ENCODE results near the gene MAP3K10.

Gene MAP3K10

GRCh38 chr19:40252395-40252794, 61.2 kb downstream of the MAP3K10 start:
- ATAC-seq (ENCODE audit: low read depth) (no peak), DNase-seq (ENCODE audit: low spot score) (no peak)
- H3K9me3 ChIP-seq (ENCODE audit: severe bottlenecking), result no peaks in the 10 kb centered on the region
- H3K4me3 ChIP-seq (ENCODE audit: severe bottlenecking), result no peak overlapping the region
- TF ChIP-seq, protein P1, sequence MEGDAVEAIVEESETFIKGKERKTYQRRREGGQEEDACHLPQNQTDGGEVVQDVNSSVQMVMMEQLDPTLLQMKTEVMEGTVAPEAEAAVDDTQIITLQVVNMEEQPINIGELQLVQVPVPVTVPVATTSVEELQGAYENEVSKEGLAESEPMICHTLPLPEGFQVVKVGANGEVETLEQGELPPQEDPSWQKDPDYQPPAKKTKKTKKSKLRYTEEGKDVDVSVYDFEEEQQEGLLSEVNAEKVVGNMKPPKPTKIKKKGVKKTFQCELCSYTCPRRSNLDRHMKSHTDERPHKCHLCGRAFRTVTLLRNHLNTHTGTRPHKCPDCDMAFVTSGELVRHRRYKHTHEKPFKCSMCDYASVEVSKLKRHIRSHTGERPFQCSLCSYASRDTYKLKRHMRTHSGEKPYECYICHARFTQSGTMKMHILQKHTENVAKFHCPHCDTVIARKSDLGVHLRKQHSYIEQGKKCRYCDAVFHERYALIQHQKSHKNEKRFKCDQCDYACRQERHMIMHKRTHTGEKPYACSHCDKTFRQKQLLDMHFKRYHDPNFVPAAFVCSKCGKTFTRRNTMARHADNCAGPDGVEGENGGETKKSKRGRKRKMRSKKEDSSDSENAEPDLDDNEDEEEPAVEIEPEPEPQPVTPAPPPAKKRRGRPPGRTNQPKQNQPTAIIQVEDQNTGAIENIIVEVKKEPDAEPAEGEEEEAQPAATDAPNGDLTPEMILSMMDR (IDR thresholded peaks at IDR 0.05; ENCODE audit: poor library complexity, severe bottlenecking), result no peak
- no peak overlapping the region for H3K27ac ChIP-seq (ENCODE audit: poor library complexity, severe bottlenecking)
- peaks cover 9% of the 10 kb centered on the region for H3K4me1 ChIP-seq (ENCODE audit: insufficient read depth, poor library complexity, severe bottlenecking)
- H3K36me3 ChIP-seq (ENCODE audit: low read depth), result peaks cover 44% of the 10 kb centered on the region
- H3K27me3 ChIP-seq (ENCODE audit: insufficient read depth, poor library complexity, severe bottlenecking), result no peaks in the 10 kb centered on the region

- ATAC-seq (ENCODE audit: low read depth) (no peak), DNase-seq (ENCODE audit: low spot score) (no peak)
- peaks cover 44% of the 10 kb centered on the region for H3K36me3 ChIP-seq (ENCODE audit: low read depth)
- no peaks in the 10 kb centered on the region for H3K27me3 ChIP-seq (ENCODE audit: insufficient read depth, poor library complexity, severe bottlenecking)
- no peak overlapping the region for H3K4me3 ChIP-seq (ENCODE audit: severe bottlenecking)
- H3K4me1 ChIP-seq (ENCODE audit: insufficient read depth, poor library complexity, severe bottlenecking), result peaks cover 14% of the 10 kb centered on the region
- TF ChIP-seq, protein P1 (IDR thresholded peaks at IDR 0.05; ENCODE audit: poor library complexity, severe bottlenecking), result no peak
- H3K27ac ChIP-seq (ENCODE audit: poor library complexity, severe bottlenecking), result no peak overlapping the region
- no peaks in the 10 kb centered on the region for H3K9me3 ChIP-seq (ENCODE audit: severe bottlenecking)
Observed at GRCh38 chr19:40253611-40254092, 62.4 kb downstream of the MAP3K10 start.

DNA sequence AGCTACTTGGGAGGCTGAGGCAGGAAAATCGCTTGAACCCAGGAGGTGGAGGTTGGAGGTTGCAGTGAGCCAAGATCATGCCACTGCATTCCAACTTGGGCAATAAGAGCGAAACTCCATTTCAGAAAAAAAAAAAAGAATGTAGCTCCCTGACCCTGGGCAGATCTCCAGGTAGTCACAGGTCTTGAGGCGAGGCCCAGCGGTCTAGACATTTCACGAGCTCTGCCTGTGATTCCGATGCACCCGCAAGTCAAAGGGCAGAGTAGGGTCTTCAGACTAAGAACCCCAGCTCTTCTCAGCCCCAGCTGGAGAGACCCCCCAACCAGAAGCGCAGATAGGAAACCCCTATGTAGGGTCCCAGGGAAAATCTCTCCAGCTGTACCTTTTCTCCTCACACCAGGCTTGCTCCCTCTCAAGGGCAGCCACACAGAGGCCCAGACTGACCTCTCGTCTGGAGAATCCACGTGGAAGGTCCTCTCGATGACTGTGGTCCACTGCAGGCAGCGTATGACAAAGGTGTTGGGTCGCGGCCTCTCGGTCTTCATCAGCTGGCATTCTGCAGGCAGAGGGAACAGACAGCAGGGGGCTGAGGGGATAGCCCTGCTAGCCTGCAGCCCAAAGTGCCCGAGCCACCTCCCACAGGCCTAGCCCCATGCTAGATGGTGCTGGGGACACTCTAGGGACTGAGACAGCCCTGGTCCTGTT, 63.6 kb downstream of the MAP3K10 start:
- Histone ChIP-seq H3K4me1 (ENCODE audit: insufficient read depth, poor library complexity, severe bottlenecking) (peaks cover 14% of the 10 kb centered on the region), H3K4me3 (ENCODE audit: severe bottlenecking) (no peak overlapping the region), H3K27ac (ENCODE audit: poor library complexity, severe bottlenecking) (no peak overlapping the region), H3K9me3 (ENCODE audit: severe bottlenecking) (no peaks in the 10 kb centered on the region), H3K36me3 (ENCODE audit: low read depth) (peaks cover 44% of the 10 kb centered on the region), H3K27me3 (ENCODE audit: insufficient read depth, poor library complexity, severe bottlenecking) (no peaks in the 10 kb centered on the region)
- TF ChIP-seq, protein P1 (IDR thresholded peaks at IDR 0.05; ENCODE audit: poor library complexity, severe bottlenecking), result no peak
- no peak for ATAC-seq (ENCODE audit: low read depth)
- DNase-seq (ENCODE audit: low spot score), result no peak

- Histone ChIP-seq H3K27me3 (ENCODE audit: insufficient read depth, poor library complexity, severe bottlenecking) (no peaks in the 10 kb centered on the region), H3K4me3 (ENCODE audit: severe bottlenecking) (no peak overlapping the region), H3K9me3 (ENCODE audit: severe bottlenecking) (no peaks in the 10 kb centered on the region), H3K36me3 (ENCODE audit: low read depth) (peaks cover 41% of the 10 kb centered on the region), H3K27ac (ENCODE audit: poor library complexity, severe bottlenecking) (no peak overlapping the region), H3K4me1 (ENCODE audit: insufficient read depth, poor library complexity, severe bottlenecking) (peaks cover 14% of the 10 kb centered on the region)
- DNase-seq (ENCODE audit: low spot score) (no peak), ATAC-seq (ENCODE audit: low read depth) (no peak)
- TF ChIP-seq, protein P1 (IDR thresholded peaks at IDR 0.05; ENCODE audit: poor library complexity, severe bottlenecking), result no peak
Observed at GRCh38 chr19:40255619-40256166, 64.5 kb downstream of the MAP3K10 start.

DNA sequence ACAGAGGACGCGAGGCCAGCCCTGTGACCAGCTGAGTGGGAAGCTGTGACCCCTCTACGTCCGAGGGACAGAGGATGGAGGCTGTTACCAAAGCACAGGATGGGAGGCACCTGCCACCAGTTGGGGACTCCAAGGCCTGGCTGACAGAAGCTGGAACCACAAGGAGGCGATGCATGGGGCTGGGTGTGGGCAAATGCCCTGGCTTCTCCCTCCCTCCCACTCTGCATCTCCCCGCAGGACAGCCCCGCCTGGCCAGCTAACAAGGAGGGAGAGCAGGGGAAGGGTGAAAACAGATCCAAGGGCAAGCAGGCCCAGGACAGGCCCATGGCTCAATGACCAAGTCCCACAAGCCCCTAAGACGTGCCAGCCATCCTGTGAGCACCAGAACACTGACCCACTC, 65.3 kb downstream of the MAP3K10 start:
- TF ChIP-seq, protein P1 (IDR thresholded peaks at IDR 0.05; ENCODE audit: poor library complexity, severe bottlenecking), result no peak
- DNase-seq (ENCODE audit: low spot score) (no peak), ATAC-seq (ENCODE audit: low read depth) (no peak; the same call in 2 of the 3 replicates)
- H3K27me3 ChIP-seq (ENCODE audit: insufficient read depth, poor library complexity, severe bottlenecking), result no peaks in the 10 kb centered on the region
- no peaks in the 10 kb centered on the region for H3K9me3 ChIP-seq (ENCODE audit: severe bottlenecking)
- H3K4me1 ChIP-seq (ENCODE audit: insufficient read depth, poor library complexity, severe bottlenecking), result peaks cover 14% of the 10 kb centered on the region
- peaks cover 35% of the 10 kb centered on the region for H3K36me3 ChIP-seq (ENCODE audit: low read depth)
- H3K4me3 ChIP-seq (ENCODE audit: severe bottlenecking), result no peak overlapping the region
- H3K27ac ChIP-seq (ENCODE audit: poor library complexity, severe bottlenecking), result no peak overlapping the region
